K562 (cell line): ENCODE results near the gene TMEM225B. TPM values are rescaled to one million over a fixed set of nuclear protein-coding genes. Genes with fewer than 3 reads are reported as not detected.

Experiments
- BCL6 ChIP-seq: fragments of 250-450 bp; sonication (Bioruptor Pico); IDR thresholded peaks from 2 replicates; pipeline ENCODE4 v1.4.0; 2020
- CHD7 ChIP-seq: fragments of 200-600 bp; sonication (generic); IDR thresholded peaks from one replicate; pipeline ENCODE4 v1.6.1; 2012; ENCODE audit warnings: mild to moderate bottlenecking, low read depth, low read length, inconsistent platforms
- CSDE1 ChIP-seq, 2 experiments: fragments of 450-650 bp; IDR thresholded peaks; 2 replicates each; pipeline ENCODE4 v1.6.1; 2016; ENCODE audit warnings: mild to moderate bottlenecking in 1 of 2
- KDM1A ChIP-seq, 2 experiments: fragments of 450-650 bp; IDR thresholded peaks; 2 replicates each; pipeline ENCODE4 v1.6.1; 2016; ENCODE audit warnings: mild to moderate bottlenecking in 2 of 2
- KLF6 ChIP-seq: fragments of 250-450 bp; sonication (Bioruptor Pico); IDR thresholded peaks from 2 replicates; pipeline ENCODE4 v1.4.0; 2020; ENCODE audit warnings: mild to moderate bottlenecking, moderate library complexity, borderline replicate concordance
- MAFF ChIP-seq: IDR thresholded peaks from 2 replicates; pipeline ENCODE4 v1.6.1; 2012; ENCODE audit warnings: low read length, improper control_type of control experiment
- NCOA4 ChIP-seq: fragments of 450-650 bp; IDR thresholded peaks from 2 replicates; pipeline ENCODE4 v1.6.1; 2018; ENCODE audit warnings: mild to moderate bottlenecking; ENCODE audit not compliant: partially characterized antibody
- SIX5 ChIP-seq, 2 experiments: IDR thresholded peaks; 2 replicates each; pipeline ENCODE4 v1.6.1; 2011; ENCODE audit warnings: low read length in 2 of 2, borderline replicate concordance in 1 of 2, low read depth in 1 of 2, mild to moderate bottlenecking in 1 of 2, moderate library complexity in 1 of 2; ENCODE audit not compliant: insufficient read depth in 1 of 2
- TRIM24 ChIP-seq, 2 experiments: fragments of 450-650 bp; IDR thresholded peaks; 2 replicates each; pipeline ENCODE4 v1.6.1; 2016
- YY1 ChIP-seq, 3 experiments: IDR thresholded peaks; 2 replicates each; pipeline ENCODE4 v1.6.1; 2011; ENCODE audit warnings: low read length in 2 of 3, mild to moderate bottlenecking in 2 of 3, moderate library complexity in 2 of 3, borderline replicate concordance in 1 of 3, control low read depth in 1 of 3, low read depth in 1 of 3; ENCODE audit not compliant: insufficient read depth in 3 of 3, insufficient replicate concordance in 2 of 3, control insufficient read depth in 1 of 3, insufficient read length in 1 of 3; ENCODE audit errors: extremely low read depth in 1 of 3
- ZNF696 ChIP-seq: fragments of 250-450 bp; sonication (Bioruptor Pico); conservative IDR thresholded peaks from 2 replicates; pipeline ENCODE4 v1.4.0; 2020; ENCODE audit warnings: mild to moderate bottlenecking, moderate library complexity
- polyA plus RNA-seq, 8 experiments: library from polyadenylated mRNA; depleted of rRNA in 4 of 8; stranded (reverse) in 5 of 8; unstranded in 3 of 8; fragments of >200 nt; fragmentation: Nextera tagmentation in 2 of 8; fragmentation: Illumina TruSeq in 1 of 8; extraction: Ambion mirVana in 2 of 8; extraction: Trizol in 1 of 8; gene quantifications; 2 replicates each; pipeline versions ENCODE4 v1.2.1 to v1.2.3, GENCODE V29; 2011 to 2014; ENCODE audit warnings: inconsistent platforms in 1 of 8, missing spikeins in 1 of 8
- total RNA-seq, 7 experiments: library from RNA; depleted of rRNA in 6 of 7; stranded (reverse); fragments of >200 nt in 6 of 7; fragmentation: Illumina TruSeq in 2 of 7; extraction: Trizol in 2 of 7; gene quantifications; 2 replicates each; pipeline versions ENCODE4 v1.2.1 to v1.2.3, GENCODE V29; 2011 to 2021; ENCODE audit warnings: low replicate concordance in 1 of 7
- TF ChIP-seq, protein P1 (sequence below): fragments of 250-450 bp; sonication (Bioruptor Pico); IDR thresholded peaks from 2 replicates; pipeline ENCODE4 v1.8.0; 2022; ENCODE audit warnings: moderate library complexity, mild to moderate bottlenecking, inconsistent platforms

The TMEM225B gene
- total and polyA plus RNA-seq, 9 of the 15 experiments (the other 6 are each of a cell fraction or from before 2014, with no cell fraction given), result 0.08 to 0.73 (median 0.56) TPM

GRCh38 chr7:99616359-99617191 is 18.5 kb downstream of the TMEM225B start, which contains the start of gene ZSCAN25 (continued):
- TF ChIP-seq YY1 (IDR thresholded peaks at IDR 0.05; ENCODE audit: borderline replicate concordance in 1 of 3, control insufficient read depth in 1 of 3, extremely low read depth in 1 of 3, insufficient read depth in 3 of 3, insufficient read length in 1 of 3, insufficient replicate concordance in 2 of 3, low read depth in 1 of 3, low read length in 2 of 3), result peak in 2 of 3 experiments; percentile 74 to 79
- peak; percentile 52; the same call in 1 of the 2 replicates for TF ChIP-seq KLF6 (CRISPR knock-in tag)
- no peak for TF ChIP-seq MAFF
- TF ChIP-seq ZNF696, result no peak
- no peak for TF ChIP-seq CHD7
- TF ChIP-seq, protein P1, sequence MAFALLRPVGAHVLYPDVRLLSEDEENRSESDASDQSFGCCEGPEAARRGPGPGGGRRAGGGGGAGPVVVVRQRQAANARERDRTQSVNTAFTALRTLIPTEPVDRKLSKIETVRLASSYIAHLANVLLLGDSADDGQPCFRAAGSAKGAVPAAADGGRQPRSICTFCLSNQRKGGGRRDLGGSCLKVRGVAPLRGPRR, result no peak
- TF ChIP-seq TRIM24 (IDR thresholded peaks at IDR 0.05), result peak; percentile 66 to 76; a peak in 3 of 4 replicates
- no peak for TF ChIP-seq BCL6 (CRISPR knock-in tag)
- TF ChIP-seq NCOA4, result peak; percentile 57
- TF ChIP-seq KDM1A (IDR thresholded peaks at IDR 0.05), result peak; percentile 87 to 95
- 0 out of 4 replicates have a peak, but pooled peaks of 1 of the 2 experiments have one; percentile 38 for TF ChIP-seq CSDE1 (IDR thresholded peaks at IDR 0.05)
- peak; percentile 52 to 56; a peak in 3 of 4 replicates for TF ChIP-seq SIX5 (IDR thresholded peaks at IDR 0.05; ENCODE audit: borderline replicate concordance in 1 of 2, insufficient read depth in 1 of 2, low read depth in 1 of 2, low read length in 2 of 2)
